GM12878 (cell line): ENCODE results near the gene BORCS5. TPM values are rescaled to one million over a fixed set of nuclear protein-coding genes. Genes with fewer than 3 reads are reported as not detected.

ENCODE experiments used
- ATAC-seq: fragments of 200-7000 bp; cut with Tn5 transposase; 3 replicates; pipeline ENCODE4 v1.9.1; 2020; ENCODE audit warnings: mild to moderate bottlenecking, moderate library complexity
- BruUV-seq: library from RNA; stranded (reverse); fragments of 400-500 nt; replicated peaks from 2 replicates; lab custom pipeline; 2021; lab: Mats Ljungman, UMichigan
- CTCF ChIA-PET: fragments of 300-600 bp; sonication (Branson Sonifier 250); formaldehyde crosslinking; extraction: SDS; loops from one replicate; lab custom pipeline; 2021; ENCODE audit warnings: inconsistent platforms; lab: Yijun Ruan, JAX
- POLR2A ChIA-PET: fragments of 350-600 bp; formaldehyde crosslinking; extraction: SDS; loops from one replicate; lab custom pipeline; 2021; ENCODE audit warnings: inconsistent platforms; lab: Charles Lee
- RAD21 ChIA-PET: fragments of 300-600 bp; sonication (Branson Sonifier 250); formaldehyde crosslinking; loops from one replicate; lab custom pipeline; 2023; ENCODE audit warnings: antibody characterized with exemption; ENCODE audit not compliant: unreplicated experiment; lab: Charles Lee
- SMC1A ChIA-PET: fragments of 300-600 bp; sonication (Branson Sonifier 250); formaldehyde crosslinking; loops from one replicate; lab custom pipeline; 2023; ENCODE audit not compliant: unreplicated experiment, uncharacterized antibody; lab: Charles Lee
- DNase-seq: peaks from one replicate; pipeline ENCODE4 v3.0.0-alpha.2; 2011; ENCODE audit warnings: low read depth, low spot score
- FAIRE-seq: peaks from 3 replicates; lab custom pipeline; 2011; peaks lifted over from hg19 to GRCh38; lab: Jason Lieb, UNC
- H2AFZ ChIP-seq: 2 replicates; pipeline ENCODE4 v1.6.0; 2011; ENCODE audit warnings: low read depth, low read length, control low read depth; ENCODE audit not compliant: control insufficient read depth
- H3K27ac ChIP-seq: 2 replicates; pipeline ENCODE4 v1.5.1; 2011; ENCODE audit warnings: control low read depth; ENCODE audit not compliant: control insufficient read depth, insufficient read depth
- H3K27me3 ChIP-seq, 2 experiments: replicated peaks in 1 of 2; 2 replicates each; pipeline versions ENCODE4 v1.6.0 to v1.6.1; 2011; ENCODE audit warnings: low read length in 1 of 2; ENCODE audit not compliant: control insufficient read depth in 2 of 2, insufficient read depth in 2 of 2
- H3K36me3 ChIP-seq, 2 experiments: 2 replicates each; pipeline ENCODE4 v1.5.1; 2011; ENCODE audit warnings: low read length in 1 of 2; ENCODE audit not compliant: control insufficient read depth in 2 of 2, insufficient read depth in 2 of 2
- H3K4me1 ChIP-seq: 2 replicates; pipeline ENCODE4 v1.6.1; 2011; ENCODE audit warnings: mild to moderate bottlenecking, low read length, moderate library complexity, mixed read lengths; ENCODE audit not compliant: control insufficient read depth, insufficient read depth
- H3K4me2 ChIP-seq: 2 replicates; pipeline ENCODE4 v1.6.0; 2011; ENCODE audit warnings: control low read depth; ENCODE audit not compliant: control insufficient read depth, insufficient read depth
- H3K4me3 ChIP-seq: fragments of 200-600 bp; sonication (generic); 2 replicates; pipeline ENCODE4 v1.5.1; 2016
- H3K79me2 ChIP-seq: 2 replicates; pipeline ENCODE4 v1.6.0; 2011; ENCODE audit warnings: low read length; ENCODE audit not compliant: control insufficient read depth, insufficient read depth
- H3K9ac ChIP-seq: 2 replicates; pipeline ENCODE4 v1.8.0; 2011; ENCODE audit warnings: low read length, control low read depth, mixed read lengths; ENCODE audit not compliant: control insufficient read depth, insufficient read depth
- H3K9me3 ChIP-seq: replicated peaks from 3 replicates; pipeline ENCODE4 v1.5.1; 2011; ENCODE audit warnings: mild to moderate bottlenecking, low read length; ENCODE audit not compliant: control insufficient read depth, insufficient read depth
- H4K20me1 ChIP-seq: 2 replicates; pipeline ENCODE4 v1.6.0; 2011; ENCODE audit not compliant: control insufficient read depth, insufficient read depth
- CHD2 ChIP-seq: IDR thresholded peaks from 2 replicates; pipeline ENCODE4 v1.6.1; 2011; ENCODE audit warnings: low read depth, low read length, improper control_type of control experiment, borderline replicate concordance
- HDAC2 ChIP-seq: fragments of 200-600 bp; sonication (generic); IDR thresholded peaks from 2 replicates; pipeline ENCODE4 v1.6.1; 2017
- IKZF2 ChIP-seq, 2 experiments: fragments of 450-650 bp; IDR thresholded peaks; 2 replicates each; pipeline ENCODE4 v1.6.1; 2017; ENCODE audit warnings: mild to moderate bottlenecking in 2 of 2, moderate library complexity in 2 of 2
- KLF5 ChIP-seq: fragments of 450-650 bp; IDR thresholded peaks from 2 replicates; pipeline ENCODE4 v1.6.1; 2014; ENCODE audit warnings: mild to moderate bottlenecking; ENCODE audit not compliant: partially characterized antibody
- MEF2B ChIP-seq: fragments of 450-650 bp; IDR thresholded peaks from 2 replicates; pipeline ENCODE4 v1.6.1; 2018; ENCODE audit warnings: mild to moderate bottlenecking, moderate library complexity; ENCODE audit not compliant: partially characterized antibody, poor library complexity, severe bottlenecking
- PAX8 ChIP-seq: fragments of 450-650 bp; IDR thresholded peaks from 2 replicates; pipeline ENCODE4 v1.6.1; 2017; ENCODE audit warnings: mild to moderate bottlenecking, moderate library complexity
- RAD21 ChIP-seq: IDR thresholded peaks from 2 replicates; pipeline ENCODE4 v1.6.1; 2011; ENCODE audit warnings: mild to moderate bottlenecking, low read depth, low read length, moderate library complexity; ENCODE audit not compliant: insufficient read depth
- RAD51 ChIP-seq: fragments of 450-650 bp; IDR thresholded peaks from 2 replicates; pipeline ENCODE4 v1.6.1; 2016; ENCODE audit warnings: moderate library complexity, mild to moderate bottlenecking, inconsistent platforms
- SMAD1 ChIP-seq: fragments of 450-650 bp; IDR thresholded peaks from 2 replicates; pipeline ENCODE4 v1.6.1; 2018; ENCODE audit warnings: mild to moderate bottlenecking, low read depth; ENCODE audit not compliant: partially characterized antibody
- ZNF217 ChIP-seq: fragments of 450-650 bp; IDR thresholded peaks from 2 replicates; pipeline ENCODE4 v1.6.1; 2017; ENCODE audit warnings: antibody characterized with exemption, mild to moderate bottlenecking
- in situ Hi-C: fragments of 300-500 bp; cut with MboI; formaldehyde crosslinking; loops from 9 replicates; pipeline ENCODE4 v1.14.3; 2018; ENCODE audit warnings: mixed read lengths
- intact Hi-C: fragments of 100-400 bp; cut with micrococcal nuclease; formaldehyde crosslinking; loops from one replicate; pipeline ENCODE4 v1.14.2; 2022; ENCODE audit not compliant: unreplicated experiment
- polyA plus RNA-seq, 11 experiments: library from polyadenylated mRNA; depleted of rRNA in 4 of 11; unstranded in 6 of 11; stranded (reverse) in 5 of 11; fragments of >200 nt; fragmentation: Nextera tagmentation in 4 of 11; fragmentation: Illumina TruSeq in 1 of 11; extraction: Ambion mirVana in 4 of 11; extraction: Trizol in 1 of 11; gene quantifications; 1 replicate in 1 of 11; 2 replicates in 10 of 11; pipeline versions ENCODE4 v1.2.1 to v1.2.3, GENCODE V29; 2011 to 2016; ENCODE audit warnings: inconsistent platforms in 2 of 11, missing spikeins in 2 of 11, low read depth in 1 of 11
- total RNA-seq, 4 experiments: library from RNA; depleted of rRNA in 3 of 4; stranded (reverse); fragments of >200 nt in 3 of 4; fragmentation: Illumina TruSeq in 1 of 4; extraction: Trizol in 1 of 4; gene quantifications; 2 replicates each; pipeline versions ENCODE4 v1.2.1 to v1.2.3, GENCODE V29; 2013 to 2021

BORCS5 gene
- total and polyA plus RNA-seq, 10 of the 15 experiments (the other 5 are each of a cell fraction or from before 2014, with no cell fraction given): 1.4 to 39.7 (median 16.1) TPM

DNA sequence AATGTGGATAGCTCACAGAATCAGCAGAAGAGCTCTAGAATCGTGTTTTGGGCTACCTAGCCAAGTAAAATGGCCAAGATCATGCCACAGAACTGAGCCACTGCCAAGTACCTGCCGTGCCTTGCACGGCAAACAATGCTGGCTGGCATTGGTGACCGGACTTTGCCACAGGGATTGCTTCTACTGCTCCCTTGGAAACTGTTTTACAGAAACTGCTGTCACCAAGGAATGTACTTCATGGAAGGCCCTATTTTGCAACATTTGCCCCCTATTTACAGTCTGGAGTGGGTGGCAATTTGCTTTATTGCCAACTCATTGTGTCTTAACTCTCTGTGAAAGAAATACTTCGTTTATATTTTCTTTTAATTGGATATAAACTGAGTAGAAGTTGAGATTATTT is 49.0 kb downstream of the BORCS5 start (continued):
- TF ChIP-seq CHD2: no peak
- TF ChIP-seq PAX8: no peak
- no peak for TF ChIP-seq ZNF217
- TF ChIP-seq MEF2B: no peak

DNA sequence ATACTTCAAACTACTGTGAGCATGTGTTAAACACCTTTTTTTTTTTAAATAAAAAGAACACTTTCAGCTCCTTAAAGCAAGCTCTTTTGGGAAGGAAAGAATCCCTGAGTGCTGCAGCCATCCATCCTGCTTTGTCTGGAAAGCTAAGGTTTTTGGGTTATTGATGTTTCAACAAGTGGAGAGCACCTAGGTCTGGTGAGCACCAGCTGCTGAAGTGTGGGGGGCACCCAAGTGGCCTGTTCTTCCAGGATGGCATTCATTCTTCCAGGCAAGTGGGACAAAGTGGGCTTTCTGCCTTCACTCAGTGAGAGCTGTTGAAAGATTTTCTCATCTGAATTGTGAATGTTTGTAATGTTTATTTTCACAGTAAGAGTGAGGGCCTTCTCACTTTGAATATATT is 49.9 kb downstream of the BORCS5 start:
- RAD21 ChIA-PET: no interaction called here
- Histone ChIP-seq H4K20me1 (no peaks in the 10 kb centered on the region), H3K36me3 (peaks cover 0 to 4% of the 10 kb centered on the region in 2 experiments; a peak in 1 of 4 replicates), H3K9ac (no peak overlapping the region), H3K27me3 (no peaks in the 10 kb centered on the region), H3K4me1 (peaks cover 3% of the 10 kb centered on the region; the same call in 1 of the 2 replicates), H3K27ac (no peak overlapping the region), H3K4me2 (no peak overlapping the region), H3K9me3 (no peaks in the 10 kb centered on the region), H2AFZ (no peak overlapping the region), H3K4me3 (no peak overlapping the region), H3K79me2 (no peaks in the 10 kb centered on the region)
- DNase-seq (no peak), FAIRE-seq (no peak), ATAC-seq (no peak)
- SMC1A ChIA-PET: no interaction called here
- no peak for TF ChIP-seq IKZF2 (IDR thresholded peaks at IDR 0.05)
- TF ChIP-seq HDAC2: no peak
- TF ChIP-seq SMAD1: no peak
- TF ChIP-seq RAD21: no peak
- no peak for TF ChIP-seq RAD51
- TF ChIP-seq KLF5: no peak
- no TSS peak for BruUV-seq
- in situ Hi-C loops (no loop called here), intact Hi-C loops (no loop called here)
- POLR2A ChIA-PET: no interaction called here
- CTCF ChIA-PET: interaction anchor here (0.6 to 1.4 kb wide), 3 partner anchors 17 to 50 kb away, joined by 3 read pairs; no protein-coding TSS in a partner anchor
